RPMI8226 (cell line): ENCODE measurements around the gene RNF2.
"Not testable (repeated sequence)": the region's sequence is repeated elsewhere in the genome, so short reads cannot be mapped to it uniquely, and the experiment has no call there.

Source experiments
- DNase-seq: peaks from one replicate; pipeline ENCODE4 v3.0.0-alpha.2; 2015

The RNF2 gene

GRCh38 chr1:185053204-185053603 lies 7.8 kb downstream of the RNF2 start:
- no peak for DNase-seq

DNA sequence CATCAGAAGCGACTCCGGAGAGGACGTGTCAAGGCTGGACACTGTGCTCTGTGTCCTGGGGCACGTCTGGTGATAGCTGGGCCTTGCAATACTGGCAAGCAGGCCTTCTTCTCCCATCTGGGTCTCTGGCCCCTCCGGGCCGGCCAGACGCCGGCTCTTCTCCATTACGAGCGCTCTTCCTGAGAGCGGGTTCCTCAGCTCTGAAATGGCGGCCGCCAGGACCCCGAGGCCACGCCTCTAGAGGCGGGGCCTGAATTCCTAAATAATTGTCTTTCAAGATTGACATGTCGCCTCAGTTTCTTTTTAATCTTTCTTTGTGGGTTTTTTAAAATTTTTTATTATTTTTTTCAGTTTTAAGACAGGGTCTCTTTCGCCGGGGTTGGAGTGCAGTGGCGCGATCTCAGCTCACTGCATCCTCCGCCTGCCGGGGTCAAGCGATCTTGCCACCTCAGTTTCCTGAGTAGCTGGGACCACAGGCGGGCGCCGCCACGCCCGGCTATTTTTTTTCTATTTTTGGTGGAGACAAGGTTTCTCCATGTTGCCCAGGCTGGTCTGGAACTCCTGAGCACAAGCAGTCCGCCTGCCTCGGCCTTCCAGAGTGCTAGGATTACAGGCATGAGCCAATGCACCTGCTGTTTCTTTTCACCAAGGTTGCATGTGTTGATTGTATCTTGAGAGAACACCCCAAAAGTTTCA lies 9.2 kb downstream of the RNF2 start:
- DNase-seq: no peak

- no peak for DNase-seq
Observed at GRCh38 chr1:185058110-185058509, 12.8 kb downstream of the RNF2 start.

DNA sequence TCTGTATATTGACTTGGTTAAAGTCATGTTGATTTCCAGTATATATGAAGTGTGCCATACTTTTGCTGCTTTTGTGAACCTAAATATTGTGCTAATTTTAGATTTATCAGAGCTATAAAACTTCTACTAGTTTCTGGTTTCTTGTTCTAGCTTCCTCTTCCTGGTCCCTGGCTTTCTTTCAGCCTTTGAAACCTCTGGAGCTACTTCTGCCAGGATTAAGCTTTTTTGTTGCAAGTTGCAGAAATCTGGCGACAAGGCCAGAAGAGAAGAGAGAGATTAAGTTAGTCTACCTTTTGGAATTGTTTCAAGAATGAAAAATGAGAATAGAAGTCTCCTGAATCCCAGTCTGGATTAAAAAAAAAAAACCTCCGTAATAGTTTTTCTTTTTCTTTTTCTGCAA lies 13.5 kb downstream of the RNF2 start:
- DNase-seq: no peak

DNA sequence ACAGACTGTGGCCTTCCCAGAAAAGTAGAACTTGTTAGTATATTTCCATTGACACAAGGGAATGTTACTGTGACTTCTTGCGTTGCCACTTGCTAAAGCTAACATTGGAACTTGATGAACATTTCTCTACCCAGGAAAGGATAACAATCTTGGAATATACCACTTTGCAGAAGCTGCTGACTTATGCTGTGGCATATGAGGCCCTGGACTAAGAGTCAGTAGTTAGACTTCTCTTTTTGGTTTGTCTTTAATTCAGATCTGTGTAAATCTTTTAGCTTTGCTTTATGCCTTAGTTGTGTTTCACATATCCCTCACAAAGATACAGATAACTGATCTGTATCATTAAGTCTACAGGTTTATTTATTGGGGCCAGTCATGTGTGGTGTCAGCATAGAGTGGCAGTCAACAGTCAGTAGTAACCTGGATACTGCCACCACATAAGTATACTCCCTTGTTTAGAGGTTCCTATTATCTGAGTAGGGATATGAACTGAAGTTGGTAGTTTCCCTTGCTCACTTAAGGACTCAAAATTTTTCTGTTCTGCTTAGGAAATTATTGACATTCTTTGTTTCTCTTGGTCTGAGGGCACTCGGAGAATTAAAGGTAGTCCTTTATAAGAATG lies 14.7 kb downstream of the RNF2 start:
- no peak for DNase-seq

- no peak for DNase-seq
Observed at GRCh38 chr1:185062710-185063370, 17.5 kb downstream of the RNF2 start.

- DNase-seq: no peak
Observed at GRCh38 chr1:185063719-185064118, 18.4 kb downstream of the RNF2 start.

GRCh38 chr1:185065006-185065405 lies 19.6 kb downstream of the RNF2 start:
- not testable (repeated sequence) for DNase-seq

DNA sequence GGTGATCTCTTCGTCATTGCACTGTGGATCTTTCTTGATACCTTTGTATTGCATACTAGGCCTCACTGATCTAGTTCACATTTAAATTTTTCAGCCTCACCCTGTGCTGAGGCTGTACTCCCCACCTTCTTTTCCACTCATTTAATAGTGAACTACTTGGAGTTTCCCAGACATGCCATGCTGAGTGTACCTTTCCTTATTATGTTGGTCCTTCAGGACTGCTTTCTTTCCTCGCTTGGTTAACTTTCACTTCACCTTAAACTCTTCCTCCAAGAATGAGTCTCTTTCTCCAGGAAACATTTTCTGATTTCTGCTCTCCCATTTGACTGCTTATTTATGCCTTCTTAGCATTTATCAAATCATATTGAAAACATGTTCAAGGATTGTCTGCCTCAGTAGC lies 20.8 kb downstream of the RNF2 start:
- no peak for DNase-seq

GRCh38 chr1:185068341-185068740 lies 23.0 kb downstream of the RNF2 start:
- DNase-seq: no peak

DNA sequence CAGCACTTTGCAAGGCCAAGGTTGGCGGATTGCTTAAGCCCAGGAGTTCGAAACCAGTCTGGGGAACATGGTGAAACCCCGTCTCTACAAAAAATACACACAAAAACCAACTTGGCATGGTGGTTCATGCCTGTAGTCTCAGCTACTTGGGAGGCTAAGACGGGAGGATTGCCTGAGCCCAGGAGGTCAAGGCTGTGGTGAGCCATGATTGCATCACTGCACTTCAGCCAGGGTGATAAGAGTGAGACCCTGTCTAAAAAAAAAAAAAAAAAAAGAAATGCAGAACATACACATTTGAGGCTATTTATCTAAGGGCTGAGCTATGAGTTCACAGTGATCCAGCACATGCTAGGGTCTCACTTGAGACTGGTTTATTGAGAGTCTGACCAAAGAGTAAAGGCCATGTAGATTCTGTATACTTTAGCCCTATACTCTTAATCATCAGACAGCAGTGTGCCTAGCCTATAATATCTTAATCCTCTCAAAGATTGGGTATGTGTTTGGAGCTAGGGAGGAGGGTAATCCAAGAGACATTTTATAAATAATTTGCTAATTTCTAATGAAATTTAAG lies 23.9 kb downstream of the RNF2 start:
- DNase-seq: no peak

- no peak for DNase-seq
Observed at GRCh38 chr1:185070051-185070450, 24.7 kb downstream of the RNF2 start.

- no peak for DNase-seq
Observed at GRCh38 chr1:185073725-185074124, 28.4 kb downstream of the RNF2 start.

DNA sequence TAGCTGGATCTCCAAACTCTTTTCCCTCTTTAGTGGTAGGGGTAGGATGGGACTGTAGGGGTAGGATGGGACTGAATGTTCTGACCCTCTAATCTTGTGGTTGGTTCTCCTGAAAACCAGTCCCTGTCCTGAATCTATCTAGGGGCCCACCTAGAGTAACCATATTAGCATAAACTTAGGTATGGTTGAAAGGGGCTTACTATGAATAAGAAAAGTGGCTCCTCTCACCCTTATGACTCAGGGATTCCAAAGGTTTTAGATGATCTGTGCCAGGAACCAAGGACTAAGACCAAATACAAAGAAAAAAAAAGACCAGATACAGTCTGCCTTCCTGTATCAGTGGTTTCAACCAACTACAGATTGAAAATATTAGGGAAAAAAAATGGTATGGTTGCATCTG lies 28.9 kb downstream of the RNF2 start:
- no peak for DNase-seq

DNA sequence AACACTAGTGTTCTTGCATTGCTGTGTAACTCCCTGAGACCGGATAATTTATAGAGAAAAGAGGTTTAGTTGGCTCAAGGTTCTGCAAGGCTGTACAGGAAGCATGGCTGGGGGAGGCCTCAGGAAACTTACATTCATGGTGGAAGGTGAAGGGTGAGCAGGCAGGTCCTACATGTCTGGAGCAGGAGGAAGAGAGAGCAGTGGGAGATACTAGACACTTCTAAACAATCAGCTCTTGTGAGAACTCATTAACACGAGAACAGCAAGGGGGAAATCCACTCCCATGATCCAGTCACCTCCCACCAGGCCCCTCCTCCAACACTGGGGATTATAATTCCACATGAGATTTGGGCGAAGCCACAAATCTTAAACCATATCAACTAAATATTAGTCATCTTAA lies 30.1 kb downstream of the RNF2 start:
- DNase-seq: no peak

- DNase-seq: no peak
Observed at GRCh38 chr1:185077374-185077773, 32.0 kb downstream of the RNF2 start.

- no peak for DNase-seq
Observed at GRCh38 chr1:185080422-185080821, 35.1 kb downstream of the RNF2 start.

DNA sequence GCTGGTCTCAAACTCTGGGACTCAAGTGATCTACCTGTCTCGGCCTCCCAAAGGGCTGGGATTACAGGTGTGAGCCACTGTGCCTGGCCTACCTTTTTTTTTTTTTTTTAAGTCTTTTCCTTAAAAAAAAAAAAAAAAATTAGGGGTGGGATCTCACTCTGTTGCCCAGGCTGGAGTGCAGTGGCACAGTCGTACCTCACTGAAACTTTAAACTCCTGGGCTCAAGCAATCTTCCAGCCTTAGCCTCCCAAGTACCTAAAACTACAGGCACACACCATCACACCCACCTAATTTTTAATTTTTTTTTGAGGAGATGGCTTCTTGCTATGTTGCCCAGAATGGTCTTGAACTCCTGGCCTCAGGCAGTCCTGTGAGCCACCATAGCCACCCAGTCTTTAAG lies 38.5 kb downstream of the RNF2 start:
- no peak for DNase-seq

GRCh38 chr1:185087101-185087500 lies 41.7 kb downstream of the RNF2 start:
- DNase-seq: no peak

DNA sequence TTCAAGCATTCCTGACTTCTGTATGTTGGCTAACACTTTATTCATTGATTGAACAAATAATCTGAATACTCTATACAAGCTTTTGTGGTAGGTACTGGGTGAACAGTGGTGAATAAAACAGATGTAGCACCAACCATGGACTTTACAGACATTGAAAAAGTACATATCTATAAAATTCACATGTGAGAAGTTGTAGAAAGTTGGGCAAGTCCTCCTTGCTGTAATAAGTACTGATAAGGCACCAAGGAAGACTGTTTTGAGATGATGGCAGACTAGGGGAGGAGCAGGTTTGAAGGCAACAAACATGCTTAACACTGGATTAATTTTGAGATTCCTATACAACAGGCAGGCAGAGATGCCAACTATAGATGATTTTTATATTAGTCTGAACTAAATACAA lies 42.4 kb downstream of the RNF2 start:
- no peak for DNase-seq

DNA sequence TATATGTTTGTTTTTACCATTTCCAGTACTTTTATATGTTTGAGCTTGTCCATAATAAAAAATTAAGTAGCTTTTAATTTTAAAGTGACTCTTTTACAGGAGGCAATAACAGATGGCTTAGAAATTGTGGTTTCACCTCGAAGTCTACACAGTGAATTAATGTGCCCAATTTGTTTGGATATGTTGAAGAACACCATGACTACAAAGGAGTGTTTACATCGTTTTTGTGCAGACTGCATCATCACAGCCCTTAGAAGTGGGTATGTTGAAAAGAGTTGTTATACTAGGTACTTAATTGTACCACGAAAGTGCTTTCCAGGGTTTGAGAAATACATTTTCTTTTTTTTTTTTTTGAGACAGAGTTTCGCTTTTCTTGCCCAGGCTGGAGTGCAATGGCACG lies 46.1 kb downstream of the RNF2 start:
- DNase-seq: no peak

- DNase-seq: no peak
Observed at GRCh38 chr1:185094761-185095160, 49.4 kb downstream of the RNF2 start.

DNA sequence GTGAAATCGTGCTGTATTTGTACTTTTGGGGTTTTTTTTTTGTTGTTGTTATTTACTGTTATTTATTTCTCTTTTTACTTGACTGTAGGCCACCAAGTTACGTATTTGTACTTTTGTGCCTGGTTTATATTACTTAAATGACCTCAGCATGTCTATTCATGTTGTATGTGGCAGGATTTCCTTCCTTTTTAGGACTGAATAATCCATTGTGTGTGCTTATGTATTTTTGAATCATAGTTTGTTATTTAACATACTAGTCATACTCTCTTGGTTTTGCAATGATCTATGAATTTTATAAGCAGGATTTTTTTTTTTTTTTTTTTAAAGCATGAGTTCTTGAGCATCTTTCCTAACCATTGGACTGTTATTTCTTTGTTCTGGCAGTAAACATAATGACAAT lies 51.2 kb downstream of the RNF2 start:
- no peak for DNase-seq

GRCh38 chr1:185104083-185104482 lies 58.7 kb downstream of the RNF2 start:
- DNase-seq: peak; percentile 22
